Measurements from ENCODE around the gene CCDC179.

The CCDC179 gene

GRCh38 chr11:22851477-22851876 is 8.8 kb downstream of the CCDC179 start:
- no peaks in the 10 kb centered on the region for H3K9me3 ChIP-seq (ENCODE audit: low read length)
- no peak overlapping the region for H2AFZ ChIP-seq (ENCODE audit: low read depth, low read length)
- H3K4me3 ChIP-seq (ENCODE audit: low read length), result no peak overlapping the region
- H3K36me3 ChIP-seq (ENCODE audit: insufficient read depth, low read length), result no peaks in the 10 kb centered on the region
- no peaks in the 10 kb centered on the region for H3K27me3 ChIP-seq (ENCODE audit: insufficient read depth, low read length)
- no peaks in the 10 kb centered on the region for H3K4me1 ChIP-seq (ENCODE audit: insufficient read depth, low read length)

- H3K27me3 ChIP-seq (ENCODE audit: insufficient read depth, low read length), result no peaks in the 10 kb centered on the region
- H2AFZ ChIP-seq (ENCODE audit: low read depth, low read length), result no peak overlapping the region
- H3K4me1 ChIP-seq (ENCODE audit: insufficient read depth, low read length), result no peaks in the 10 kb centered on the region
- no peaks in the 10 kb centered on the region for H3K9me3 ChIP-seq (ENCODE audit: low read length)
- H3K36me3 ChIP-seq (ENCODE audit: insufficient read depth, low read length), result no peaks in the 10 kb centered on the region
- no peak overlapping the region for H3K4me3 ChIP-seq (ENCODE audit: low read length)
Observed at GRCh38 chr11:22846726-22847125, 13.5 kb downstream of the CCDC179 start.

- no peaks in the 10 kb centered on the region for H3K9me3 ChIP-seq (ENCODE audit: low read length)
- H3K27me3 ChIP-seq (ENCODE audit: insufficient read depth, low read length), result no peaks in the 10 kb centered on the region
- H3K36me3 ChIP-seq (ENCODE audit: insufficient read depth, low read length), result no peaks in the 10 kb centered on the region
- no peak overlapping the region for H2AFZ ChIP-seq (ENCODE audit: low read depth, low read length)
- H3K4me1 ChIP-seq (ENCODE audit: insufficient read depth, low read length), result peaks cover 11% of the 10 kb centered on the region
- H3K4me3 ChIP-seq (ENCODE audit: low read length), result no peak overlapping the region
Observed at GRCh38 chr11:22832315-22833015, 27.8 kb downstream of the CCDC179 start.

- Histone ChIP-seq H2AFZ (ENCODE audit: low read depth, low read length) (peak overlapping the region; percentile 51), H3K27me3 (ENCODE audit: insufficient read depth, low read length) (no peaks in the 10 kb centered on the region), H3K4me3 (ENCODE audit: low read length) (peak overlapping the region; percentile 39), H3K4me1 (ENCODE audit: insufficient read depth, low read length) (peaks cover 11% of the 10 kb centered on the region), H3K9me3 (ENCODE audit: low read length) (no peaks in the 10 kb centered on the region), H3K36me3 (ENCODE audit: insufficient read depth, low read length) (peaks cover 10% of the 10 kb centered on the region)
Observed at GRCh38 chr11:22830082-22830414, 30.2 kb downstream of the CCDC179 start.

GRCh38 chr11:22829231-22830081 is 30.8 kb downstream of the CCDC179 start, which contains the start of gene SVIP:
Gene SVIP (minus strand): TSS chr11:22829801. CDS start chr11:22829748, 53 bp downstream.
- Histone ChIP-seq H3K4me1 (ENCODE audit: insufficient read depth, low read length) (peaks cover 11% of the 10 kb centered on the region), H3K36me3 (ENCODE audit: insufficient read depth, low read length) (peaks cover 15% of the 10 kb centered on the region), H3K9me3 (ENCODE audit: low read length) (no peaks in the 10 kb centered on the region), H2AFZ (ENCODE audit: low read depth, low read length) (peak within 1 kb of the TSS; percentile 94), H3K4me3 (ENCODE audit: low read length) (peak within 1 kb of the TSS; percentile 86), H3K27me3 (ENCODE audit: insufficient read depth, low read length) (no peaks in the 10 kb centered on the region)

- no peaks in the 10 kb centered on the region for H3K27me3 ChIP-seq (ENCODE audit: insufficient read depth, low read length)
- H3K36me3 ChIP-seq (ENCODE audit: insufficient read depth, low read length), result peaks cover 21% of the 10 kb centered on the region
- peak overlapping the region; percentile 86 for H3K4me3 ChIP-seq (ENCODE audit: low read length)
- peak overlapping the region; percentile 94 for H2AFZ ChIP-seq (ENCODE audit: low read depth, low read length)
- H3K9me3 ChIP-seq (ENCODE audit: low read length), result no peaks in the 10 kb centered on the region
- H3K4me1 ChIP-seq (ENCODE audit: insufficient read depth, low read length), result peaks cover 11% of the 10 kb centered on the region
Observed at GRCh38 chr11:22828373-22828772, 31.9 kb downstream of the CCDC179 start.

- Histone ChIP-seq H3K36me3 (ENCODE audit: insufficient read depth, low read length) (peaks cover 35% of the 10 kb centered on the region), H3K4me3 (ENCODE audit: low read length) (no peak overlapping the region), H2AFZ (ENCODE audit: low read depth, low read length) (no peak overlapping the region), H3K4me1 (ENCODE audit: insufficient read depth, low read length) (no peaks in the 10 kb centered on the region), H3K9me3 (ENCODE audit: low read length) (no peaks in the 10 kb centered on the region), H3K27me3 (ENCODE audit: insufficient read depth, low read length) (no peaks in the 10 kb centered on the region)
Observed at GRCh38 chr11:22822203-22822602, 38.1 kb downstream of the CCDC179 start.

GRCh38 chr11:22809893-22810292 is 50.4 kb downstream of the CCDC179 start:
- Histone ChIP-seq H3K36me3 (ENCODE audit: insufficient read depth, low read length) (no peaks in the 10 kb centered on the region), H3K27me3 (ENCODE audit: insufficient read depth, low read length) (no peaks in the 10 kb centered on the region)

GRCh38 chr11:22808571-22809197 is 51.6 kb downstream of the CCDC179 start:
- H3K36me3 ChIP-seq (ENCODE audit: insufficient read depth, low read length), result no peaks in the 10 kb centered on the region
- H3K4me1 ChIP-seq (ENCODE audit: insufficient read depth, low read length), result no peaks in the 10 kb centered on the region
- no peak overlapping the region for H3K4me3 ChIP-seq (ENCODE audit: low read length)
- no peaks in the 10 kb centered on the region for H3K27me3 ChIP-seq (ENCODE audit: insufficient read depth, low read length)
- no peak overlapping the region for H2AFZ ChIP-seq (ENCODE audit: low read depth, low read length)
- H3K9me3 ChIP-seq (ENCODE audit: low read length), result no peaks in the 10 kb centered on the region

More at GRCh38 chr11:22809893-22810292, 50.4 kb downstream of the CCDC179 start:
- Histone ChIP-seq H3K4me1 (ENCODE audit: insufficient read depth, low read length) (no peaks in the 10 kb centered on the region), H3K9me3 (ENCODE audit: low read length) (no peaks in the 10 kb centered on the region), H3K4me3 (ENCODE audit: low read length) (no peak overlapping the region), H2AFZ (ENCODE audit: low read depth, low read length) (no peak overlapping the region)

- H2AFZ ChIP-seq (ENCODE audit: low read depth, low read length), result no peak overlapping the region
- no peaks in the 10 kb centered on the region for H3K9me3 ChIP-seq (ENCODE audit: low read length)
- H3K4me1 ChIP-seq (ENCODE audit: insufficient read depth, low read length), result no peaks in the 10 kb centered on the region
- H3K36me3 ChIP-seq (ENCODE audit: insufficient read depth, low read length), result no peaks in the 10 kb centered on the region
- no peaks in the 10 kb centered on the region for H3K27me3 ChIP-seq (ENCODE audit: insufficient read depth, low read length)
- no peak overlapping the region for H3K4me3 ChIP-seq (ENCODE audit: low read length)
Observed at GRCh38 chr11:22807855-22808570, 52.3 kb downstream of the CCDC179 start.

GRCh38 chr11:22807391-22807790 is 52.9 kb downstream of the CCDC179 start:
- H3K9me3 ChIP-seq (ENCODE audit: low read length), result no peaks in the 10 kb centered on the region
- H3K36me3 ChIP-seq (ENCODE audit: insufficient read depth, low read length), result no peaks in the 10 kb centered on the region
- no peaks in the 10 kb centered on the region for H3K27me3 ChIP-seq (ENCODE audit: insufficient read depth, low read length)
- no peak overlapping the region for H2AFZ ChIP-seq (ENCODE audit: low read depth, low read length)
- no peaks in the 10 kb centered on the region for H3K4me1 ChIP-seq (ENCODE audit: insufficient read depth, low read length)
- H3K4me3 ChIP-seq (ENCODE audit: low read length), result no peak overlapping the region

- Histone ChIP-seq H3K27me3 (ENCODE audit: insufficient read depth, low read length) (no peaks in the 10 kb centered on the region), H3K36me3 (ENCODE audit: insufficient read depth, low read length) (no peaks in the 10 kb centered on the region), H3K9me3 (ENCODE audit: low read length) (no peaks in the 10 kb centered on the region), H3K4me1 (ENCODE audit: insufficient read depth, low read length) (no peaks in the 10 kb centered on the region), H3K4me3 (ENCODE audit: low read length) (no peak overlapping the region), H2AFZ (ENCODE audit: low read depth, low read length) (no peak overlapping the region)
Observed at GRCh38 chr11:22802861-22803260, 57.4 kb downstream of the CCDC179 start.
